GM19099 (cell line): ENCODE data around the gene PCGF3.

Source experiments
- POLR2A ChIP-seq: IDR thresholded peaks from 3 replicates; pipeline ENCODE4 v1.6.1; 2011; ENCODE audit warnings: low read depth; ENCODE audit not compliant: insufficient read length; ENCODE audit errors: extremely low read depth

The PCGF3 gene

DNA sequence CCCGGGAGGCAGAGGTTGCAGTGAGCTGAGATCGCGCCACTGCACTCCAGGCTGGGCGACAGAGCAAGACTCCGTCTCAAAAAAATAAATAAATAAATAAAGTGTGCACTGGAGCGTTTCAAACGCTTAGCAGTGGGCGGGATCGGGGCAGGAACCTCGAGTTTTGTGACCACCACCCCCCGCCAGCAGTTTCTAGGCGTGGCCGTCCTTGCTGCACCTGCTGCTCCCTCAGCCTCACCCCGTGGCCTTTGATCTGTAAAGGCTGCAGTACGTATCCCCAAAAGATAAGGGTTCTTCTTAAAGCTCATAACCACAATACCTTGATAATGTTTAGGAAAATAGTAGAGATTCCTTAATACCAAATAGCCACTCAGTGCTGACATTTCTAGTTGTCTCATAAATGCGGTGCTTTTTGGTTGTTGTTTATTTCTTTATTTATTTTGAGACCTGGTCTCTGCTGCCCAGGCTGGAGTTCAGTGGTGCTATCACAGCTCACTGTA lies 33.2 kb downstream of the PCGF3 start:
- TF ChIP-seq POLR2A = no peak

DNA sequence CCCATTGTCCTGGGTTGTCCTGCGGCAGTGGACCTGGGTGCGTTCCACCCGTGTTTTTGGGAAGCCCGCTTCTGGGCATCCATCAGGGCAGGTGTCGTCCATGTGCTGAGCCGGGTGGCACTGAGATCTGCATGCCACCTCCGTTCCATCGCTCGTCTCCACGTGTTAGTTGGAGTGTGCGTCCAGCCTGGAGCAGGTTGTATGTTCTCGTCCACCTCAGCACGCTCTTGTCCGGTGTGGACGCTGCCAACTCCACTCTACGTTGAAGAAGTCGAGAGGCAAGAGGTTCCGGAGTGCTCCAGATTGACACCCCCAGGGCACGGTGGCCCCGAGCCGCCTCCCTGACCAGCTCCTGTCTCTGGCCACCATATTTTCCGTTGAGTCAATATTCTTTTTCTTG lies 33.9 kb downstream of the PCGF3 start:
- TF ChIP-seq POLR2A = no peak

- TF ChIP-seq POLR2A = no peak
Measured at GRCh38 chr4:740011-740410, 34.4 kb downstream of the PCGF3 start.

DNA sequence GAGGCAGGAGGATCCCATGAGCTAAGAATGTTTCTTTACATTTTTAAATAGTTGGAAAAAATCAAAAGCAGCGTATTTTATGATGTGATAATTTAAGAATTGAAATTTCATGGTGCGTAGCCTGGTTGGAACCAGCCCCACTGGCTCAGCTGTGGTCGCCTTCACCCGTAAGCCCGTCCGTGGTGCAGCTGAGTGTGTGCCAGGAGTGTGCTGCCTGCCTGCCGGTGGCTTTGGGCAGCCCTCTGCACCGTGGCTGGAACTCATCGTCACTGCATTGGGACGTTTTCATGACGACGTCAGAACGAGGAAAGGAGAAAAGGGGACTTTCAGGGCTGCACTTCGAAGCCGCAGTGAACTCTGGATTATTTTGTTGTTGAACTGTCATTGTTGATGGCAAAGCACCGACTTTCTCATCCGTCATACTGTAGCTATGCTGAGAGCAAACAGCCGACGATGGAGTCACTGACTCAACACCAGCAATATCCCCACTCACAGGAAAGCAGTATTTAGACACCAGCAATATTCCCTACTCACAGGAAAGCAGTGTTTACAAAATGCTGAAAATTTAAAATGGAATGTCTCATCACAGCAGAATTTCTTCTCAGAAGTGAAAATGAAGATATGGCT lies 35.1 kb downstream of the PCGF3 start:
- no peak for TF ChIP-seq POLR2A

- no peak for TF ChIP-seq POLR2A
Measured at GRCh38 chr4:742096-742741, 36.6 kb downstream of the PCGF3 start.

DNA sequence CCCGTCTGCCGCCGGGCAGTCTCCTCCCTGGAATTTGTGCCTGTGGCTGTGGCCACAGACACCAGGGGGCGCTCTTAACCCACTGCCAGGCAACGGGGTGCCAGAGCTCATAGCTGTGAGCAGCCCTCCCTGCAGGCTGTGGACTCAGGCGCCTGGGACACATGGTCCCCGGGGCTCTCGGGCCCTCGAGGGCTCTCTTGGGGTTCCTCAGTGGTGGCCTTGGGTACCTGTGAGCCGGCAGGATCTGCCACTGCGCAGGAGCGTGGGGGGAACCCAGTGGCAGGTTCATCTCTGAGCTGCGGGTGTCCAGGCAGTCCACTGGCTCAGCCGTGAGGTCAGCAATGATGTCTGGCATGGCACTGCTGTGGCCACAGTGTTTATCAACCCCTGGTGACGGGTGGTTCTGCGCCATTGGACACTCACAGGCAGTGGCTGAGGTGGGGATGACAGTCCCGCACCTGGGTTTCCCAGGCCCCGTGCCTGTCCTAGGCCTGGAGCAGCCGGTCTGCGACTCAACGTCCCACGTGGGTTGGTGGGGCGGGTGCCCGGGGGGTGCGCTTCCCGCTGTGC lies 37.2 kb downstream of the PCGF3 start:
- TF ChIP-seq POLR2A = no peak

GRCh38 chr4:743463-744211 lies 38.0 kb downstream of the PCGF3 start:
- no peak for TF ChIP-seq POLR2A

DNA sequence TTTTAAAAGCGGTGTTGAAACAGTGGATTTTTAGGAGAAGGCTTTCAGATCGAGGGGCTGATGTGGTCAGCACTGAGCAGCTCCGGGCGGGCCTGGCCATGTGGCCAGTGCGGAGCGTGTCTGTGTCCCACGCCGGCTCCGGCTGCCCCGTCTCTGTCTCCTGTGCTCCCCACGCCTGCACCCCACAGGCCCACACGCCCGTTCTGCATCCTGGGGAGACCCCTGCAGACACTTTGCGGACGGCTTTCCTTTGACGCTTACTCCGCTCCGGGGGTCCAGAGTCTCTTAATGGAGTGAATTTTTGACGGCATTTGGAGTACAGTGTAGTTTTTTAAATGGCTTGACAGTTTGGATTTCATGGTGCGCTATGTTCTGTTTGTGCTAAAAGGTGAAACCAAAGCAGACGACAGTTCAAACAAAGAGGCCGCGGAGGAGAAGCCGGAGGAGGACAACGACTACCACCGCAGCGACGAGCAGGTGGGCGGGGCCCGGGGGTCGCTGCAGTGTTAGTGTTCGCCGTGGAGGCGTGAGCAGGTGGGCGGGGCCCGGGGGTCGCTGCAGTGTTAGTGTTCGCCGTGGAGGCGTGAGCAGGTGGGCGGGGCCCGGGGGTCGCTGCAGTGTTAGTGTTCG lies 38.7 kb downstream of the PCGF3 start:
- no peak for TF ChIP-seq POLR2A

GRCh38 chr4:747546-748170 lies 42.0 kb downstream of the PCGF3 start:
- TF ChIP-seq POLR2A = no peak

DNA sequence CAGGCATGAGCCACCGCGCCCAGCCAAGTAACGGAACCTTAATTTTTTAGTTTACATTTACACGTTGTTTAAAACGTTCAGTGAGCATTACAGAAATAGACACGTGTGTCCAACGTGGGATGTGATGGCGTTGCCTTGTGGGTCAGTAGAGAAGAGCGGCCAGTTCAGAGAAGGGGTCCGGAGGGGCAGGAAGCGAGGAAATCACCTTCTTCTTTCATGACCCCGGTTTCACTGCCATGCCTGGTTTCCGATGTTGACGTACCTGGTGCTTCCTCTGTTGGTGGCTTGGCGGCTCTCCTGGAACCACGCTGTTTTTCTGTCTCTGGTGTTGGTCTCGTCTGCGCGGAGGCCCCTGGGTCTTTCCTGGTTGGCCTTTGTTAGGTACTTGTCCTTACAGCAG lies 42.8 kb downstream of the PCGF3 start:
- TF ChIP-seq POLR2A = no peak

- no peak for TF ChIP-seq POLR2A
Measured at GRCh38 chr4:749698-750666, 44.4 kb downstream of the PCGF3 start.

DNA sequence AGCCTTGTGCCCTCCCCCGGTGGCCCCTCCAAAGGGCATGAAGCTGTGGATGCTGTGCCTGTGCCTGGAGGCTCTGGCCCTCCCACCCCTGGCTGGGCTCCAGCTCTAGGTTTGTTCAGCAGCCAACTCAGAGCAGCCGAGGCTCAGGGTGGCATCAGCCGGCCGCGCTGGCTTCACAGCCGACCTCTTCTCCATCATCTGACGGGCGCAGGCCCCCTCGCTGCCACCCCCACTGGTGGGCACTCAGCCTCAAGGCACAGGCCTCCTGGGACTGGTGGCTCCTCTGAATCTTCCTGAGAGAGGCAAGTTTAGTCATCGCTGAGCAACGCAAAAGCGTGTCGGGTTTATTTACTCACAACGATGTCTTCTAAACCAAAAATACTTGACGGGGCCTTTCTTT lies 46.0 kb downstream of the PCGF3 start:
- TF ChIP-seq POLR2A = no peak

DNA sequence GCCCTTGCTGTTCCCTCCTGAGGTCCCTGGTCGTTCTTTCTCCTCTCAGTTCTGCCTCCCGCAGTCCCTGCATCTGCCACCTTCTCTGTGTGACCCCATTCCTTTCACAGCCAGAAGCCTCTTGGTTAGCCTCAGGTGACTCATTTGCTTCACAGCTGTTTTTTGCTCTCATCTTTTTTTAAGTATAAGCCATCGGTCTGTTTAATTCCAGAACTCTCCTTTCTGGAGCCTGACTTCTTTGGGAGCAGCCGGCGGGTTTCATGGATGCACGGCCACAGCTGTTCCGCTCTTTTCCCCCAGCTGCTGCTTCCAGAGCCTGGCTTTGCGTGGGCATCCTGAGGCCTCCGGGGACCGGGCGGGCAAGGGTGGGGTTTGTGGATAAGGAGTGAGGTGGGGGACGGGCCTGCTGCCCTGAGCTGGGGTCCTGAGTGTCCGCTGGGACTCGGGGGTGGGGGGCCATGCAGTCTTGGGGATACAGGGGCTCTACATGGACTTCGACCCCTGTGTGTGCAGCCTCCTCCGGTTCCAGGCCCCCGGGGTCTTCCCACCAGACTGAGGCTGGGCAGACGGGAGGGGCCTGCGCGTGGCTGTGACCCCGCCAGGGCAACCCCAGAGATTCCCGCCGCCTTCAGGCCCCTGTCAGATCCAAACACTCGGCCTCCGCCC lies 46.7 kb downstream of the PCGF3 start:
- TF ChIP-seq POLR2A = no peak
